Sigmoid colon (tissue), 4 donors: ENCODE measurements around the gene RGS9.

Experiments
- EP300 ChIP-seq, 4 donors: sonication (generic); formaldehyde crosslinking; IDR thresholded peaks; one replicate each; pipeline ENCODE4 v1.6.1; 2017; ENCODE audit warnings: antibody characterized with exemption in 4 of 4
- TF ChIP-seq, protein P1 (sequence below), 4 experiments: fragments of 450-650 bp in 3 of 4; fragments of 200-600 bp in 1 of 4; IDR thresholded peaks; one replicate each; pipeline ENCODE4 v1.5.1; 2016 to 2019; ENCODE audit warnings: antibody characterized with exemption in 4 of 4, mild to moderate bottlenecking in 3 of 4, moderate library complexity in 2 of 4

DNA sequence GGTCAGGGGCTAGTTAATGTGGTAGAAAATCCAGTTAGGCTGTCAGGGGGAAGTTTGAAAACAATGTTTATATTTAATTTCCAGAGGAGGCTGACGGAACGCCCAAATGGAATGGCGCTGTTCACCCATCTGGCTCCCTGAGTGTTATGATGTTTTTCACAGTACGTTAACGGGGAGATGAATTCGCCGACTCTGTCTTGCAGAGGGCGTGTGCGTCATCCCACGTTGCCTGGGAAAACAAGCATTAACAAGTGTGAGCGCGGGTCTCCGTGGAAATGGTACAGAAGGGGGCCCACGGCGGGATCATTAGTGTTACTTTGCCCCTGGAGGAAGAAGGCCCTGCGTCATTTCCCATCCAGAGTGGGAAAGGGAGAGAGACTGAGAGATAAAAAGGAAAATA is 29.6 kb downstream of the RGS9 start:
- no peak for TF ChIP-seq EP300 (IDR thresholded peaks at IDR 0.05)
- TF ChIP-seq, protein P1, sequence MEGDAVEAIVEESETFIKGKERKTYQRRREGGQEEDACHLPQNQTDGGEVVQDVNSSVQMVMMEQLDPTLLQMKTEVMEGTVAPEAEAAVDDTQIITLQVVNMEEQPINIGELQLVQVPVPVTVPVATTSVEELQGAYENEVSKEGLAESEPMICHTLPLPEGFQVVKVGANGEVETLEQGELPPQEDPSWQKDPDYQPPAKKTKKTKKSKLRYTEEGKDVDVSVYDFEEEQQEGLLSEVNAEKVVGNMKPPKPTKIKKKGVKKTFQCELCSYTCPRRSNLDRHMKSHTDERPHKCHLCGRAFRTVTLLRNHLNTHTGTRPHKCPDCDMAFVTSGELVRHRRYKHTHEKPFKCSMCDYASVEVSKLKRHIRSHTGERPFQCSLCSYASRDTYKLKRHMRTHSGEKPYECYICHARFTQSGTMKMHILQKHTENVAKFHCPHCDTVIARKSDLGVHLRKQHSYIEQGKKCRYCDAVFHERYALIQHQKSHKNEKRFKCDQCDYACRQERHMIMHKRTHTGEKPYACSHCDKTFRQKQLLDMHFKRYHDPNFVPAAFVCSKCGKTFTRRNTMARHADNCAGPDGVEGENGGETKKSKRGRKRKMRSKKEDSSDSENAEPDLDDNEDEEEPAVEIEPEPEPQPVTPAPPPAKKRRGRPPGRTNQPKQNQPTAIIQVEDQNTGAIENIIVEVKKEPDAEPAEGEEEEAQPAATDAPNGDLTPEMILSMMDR (IDR thresholded peaks at IDR 0.05): no peak
